NCI-H1436 (cell line): ENCODE data around the gene SLITRK3.

Experiments used
- DNase-seq: peaks from one replicate; lab custom pipeline; 2025; lab: John Stamatoyannopoulos, UW

The SLITRK3 gene, protein sequence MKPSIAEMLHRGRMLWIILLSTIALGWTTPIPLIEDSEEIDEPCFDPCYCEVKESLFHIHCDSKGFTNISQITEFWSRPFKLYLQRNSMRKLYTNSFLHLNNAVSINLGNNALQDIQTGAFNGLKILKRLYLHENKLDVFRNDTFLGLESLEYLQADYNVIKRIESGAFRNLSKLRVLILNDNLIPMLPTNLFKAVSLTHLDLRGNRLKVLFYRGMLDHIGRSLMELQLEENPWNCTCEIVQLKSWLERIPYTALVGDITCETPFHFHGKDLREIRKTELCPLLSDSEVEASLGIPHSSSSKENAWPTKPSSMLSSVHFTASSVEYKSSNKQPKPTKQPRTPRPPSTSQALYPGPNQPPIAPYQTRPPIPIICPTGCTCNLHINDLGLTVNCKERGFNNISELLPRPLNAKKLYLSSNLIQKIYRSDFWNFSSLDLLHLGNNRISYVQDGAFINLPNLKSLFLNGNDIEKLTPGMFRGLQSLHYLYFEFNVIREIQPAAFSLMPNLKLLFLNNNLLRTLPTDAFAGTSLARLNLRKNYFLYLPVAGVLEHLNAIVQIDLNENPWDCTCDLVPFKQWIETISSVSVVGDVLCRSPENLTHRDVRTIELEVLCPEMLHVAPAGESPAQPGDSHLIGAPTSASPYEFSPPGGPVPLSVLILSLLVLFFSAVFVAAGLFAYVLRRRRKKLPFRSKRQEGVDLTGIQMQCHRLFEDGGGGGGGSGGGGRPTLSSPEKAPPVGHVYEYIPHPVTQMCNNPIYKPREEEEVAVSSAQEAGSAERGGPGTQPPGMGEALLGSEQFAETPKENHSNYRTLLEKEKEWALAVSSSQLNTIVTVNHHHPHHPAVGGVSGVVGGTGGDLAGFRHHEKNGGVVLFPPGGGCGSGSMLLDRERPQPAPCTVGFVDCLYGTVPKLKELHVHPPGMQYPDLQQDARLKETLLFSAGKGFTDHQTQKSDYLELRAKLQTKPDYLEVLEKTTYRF

DNA sequence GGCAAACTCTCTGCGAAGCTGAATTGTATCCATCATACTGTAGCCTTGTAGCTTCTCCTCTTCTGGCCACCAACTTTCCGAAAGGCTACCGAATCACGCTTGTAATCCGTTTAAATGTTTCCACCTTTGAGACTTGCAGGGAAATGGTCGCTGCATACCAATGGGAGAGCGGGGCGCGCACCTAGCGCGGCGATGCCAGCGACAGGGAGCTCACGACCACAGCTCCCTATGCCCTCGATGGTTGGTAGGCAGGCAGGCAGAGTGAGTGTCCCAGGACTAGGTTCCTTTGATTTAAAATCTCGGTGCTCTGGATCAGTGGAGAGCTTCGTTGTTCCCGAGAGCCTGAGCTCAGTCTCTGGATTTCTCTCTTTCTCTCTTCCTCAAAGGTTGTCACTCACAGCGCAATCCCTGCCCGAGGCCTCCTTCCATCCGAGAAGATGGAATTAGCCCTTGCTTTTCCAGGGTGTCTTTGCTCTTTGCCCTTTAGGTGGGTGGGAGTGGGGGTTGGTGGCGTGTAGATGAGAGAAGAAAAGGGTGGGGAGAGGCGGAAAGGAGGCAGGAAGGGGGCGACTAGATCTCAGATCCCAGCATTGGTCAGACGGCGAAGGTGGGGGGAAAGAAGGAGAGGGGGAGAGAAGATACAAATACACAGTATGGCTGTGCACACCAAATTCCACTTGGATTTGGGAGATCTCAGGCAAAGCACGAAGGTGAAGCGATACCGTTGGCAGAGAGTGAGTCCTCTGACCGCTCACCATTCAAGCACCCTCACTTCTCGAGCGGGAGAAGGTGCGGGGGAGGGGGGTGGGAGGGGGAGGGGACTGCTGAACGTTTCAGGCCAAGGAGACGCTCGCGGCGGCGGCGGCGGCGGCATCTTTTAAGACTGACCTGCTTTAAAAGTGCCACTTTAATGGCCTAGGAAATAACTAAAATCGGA is at the start of gene SLITRK3:
Gene SLITRK3, minus strand, starts transcription at position 745 of the 937 bp plus-strand sequence. CDS start 5,554 bp downstream, outside the sequence.
- DNase-seq = no peak

DNA sequence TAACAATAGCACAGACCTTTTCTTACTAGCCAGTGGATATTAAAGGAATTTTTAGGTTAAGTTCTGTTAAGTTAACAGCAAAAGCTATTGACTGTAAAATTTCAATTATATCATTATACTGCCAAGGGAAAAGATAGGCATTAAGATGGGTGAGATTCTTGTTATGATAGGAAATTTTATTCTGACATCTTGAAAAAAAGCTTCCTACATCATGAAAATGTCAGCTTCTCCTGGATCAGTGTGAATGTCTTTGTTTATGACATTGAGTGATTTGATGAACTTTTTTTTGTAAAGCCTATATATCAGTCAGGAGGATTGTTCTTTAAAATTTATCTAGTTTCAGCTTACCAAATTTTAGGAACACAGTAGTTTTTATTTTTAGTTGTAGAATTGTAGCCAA is 47.4 kb upstream of the SLITRK3 start:
- no peak for DNase-seq

- DNase-seq = no peak
Observed at GRCh38 chr3:165233501-165234195, 37.5 kb upstream of the SLITRK3 start.

GRCh38 chr3:165225604-165226003 is 29.4 kb upstream of the SLITRK3 start:
- no peak for DNase-seq

DNA sequence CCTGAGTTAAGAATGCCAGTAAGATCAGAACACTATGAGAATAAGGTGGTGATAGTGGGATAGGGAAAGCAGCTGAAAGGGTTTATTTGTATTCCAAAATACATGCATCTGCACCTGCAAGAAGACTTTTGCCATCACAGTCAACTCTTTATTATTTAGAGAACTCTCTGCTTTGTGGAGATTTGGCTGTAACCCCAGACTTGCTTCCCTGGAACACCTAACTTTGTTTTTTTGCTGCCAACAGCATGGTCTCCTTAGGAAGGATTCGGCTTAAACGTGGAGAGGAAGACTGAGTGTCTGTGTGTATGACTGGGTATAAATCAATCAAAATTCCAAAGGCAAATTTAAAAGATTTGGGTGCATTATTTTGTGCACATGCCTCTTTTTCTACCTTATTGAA is 21.6 kb upstream of the SLITRK3 start:
- no peak for DNase-seq

- DNase-seq = no peak
Observed at GRCh38 chr3:165212580-165212979, 16.4 kb upstream of the SLITRK3 start.

- no peak for DNase-seq
Observed at GRCh38 chr3:165211721-165212120, 15.5 kb upstream of the SLITRK3 start.

DNA sequence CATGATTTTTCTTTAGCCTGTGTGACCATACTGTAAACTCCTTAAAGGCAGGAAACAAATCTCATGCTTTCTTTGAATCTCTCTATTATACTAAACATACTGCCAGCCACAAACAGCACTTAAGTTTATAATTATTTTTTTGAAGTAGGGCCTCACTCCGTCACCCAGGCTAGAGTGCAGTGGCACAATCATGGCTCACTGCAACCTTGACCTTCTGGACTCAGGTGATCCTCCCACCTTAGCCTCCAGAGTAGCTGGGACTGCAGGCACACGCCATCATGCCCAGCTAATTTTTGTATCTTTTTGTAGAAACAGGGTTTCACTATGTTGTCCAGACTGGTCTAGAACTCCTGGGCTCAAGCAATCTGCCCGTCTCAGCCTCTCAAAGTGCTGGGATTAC is 14.5 kb upstream of the SLITRK3 start:
- DNase-seq = no peak

- DNase-seq = no peak
Observed at GRCh38 chr3:165210132-165210531, 13.9 kb upstream of the SLITRK3 start.

GRCh38 chr3:165206454-165207266 is 10.5 kb upstream of the SLITRK3 start:
- peak; percentile 75 for DNase-seq

DNA sequence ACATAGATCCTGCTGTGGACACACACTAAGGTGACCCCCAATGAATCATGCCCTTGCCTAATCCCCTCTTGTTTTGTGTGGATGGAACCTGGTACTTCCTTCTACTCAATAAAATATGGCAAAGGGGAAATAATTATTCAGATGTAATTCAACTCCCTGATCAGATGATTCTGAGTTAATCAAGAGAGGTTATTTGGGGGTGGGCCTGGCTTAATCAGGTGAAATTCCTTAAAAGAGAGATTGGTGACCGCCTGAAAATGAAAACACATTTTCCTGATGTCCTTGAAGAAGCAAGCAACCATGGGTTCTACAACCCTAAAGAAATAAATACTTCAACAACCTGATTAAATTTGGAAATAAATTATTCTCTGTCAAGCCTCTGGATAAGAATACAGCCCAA is 8.3 kb upstream of the SLITRK3 start:
- no peak for DNase-seq

- no peak for DNase-seq
Observed at GRCh38 chr3:165202995-165203394, 6.8 kb upstream of the SLITRK3 start.

- no peak for DNase-seq
Observed at GRCh38 chr3:165201964-165202363, 5.8 kb upstream of the SLITRK3 start.

DNA sequence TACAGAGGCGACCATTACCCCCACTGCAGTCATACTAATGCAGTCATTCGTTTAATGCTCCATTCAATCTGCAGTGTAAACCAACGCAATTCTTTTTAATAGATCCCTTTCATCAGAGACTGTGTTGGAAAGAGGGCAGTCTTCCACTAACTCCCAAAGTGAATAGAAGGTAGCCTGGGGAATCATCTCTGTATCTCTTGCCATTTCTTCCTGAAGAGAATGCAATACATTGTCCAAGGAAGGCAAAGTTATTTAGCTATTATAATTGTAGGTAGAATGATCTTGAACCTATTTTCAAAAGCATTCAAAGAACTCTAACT is 1.3 kb upstream of the SLITRK3 start:
- DNase-seq = no peak

DNA sequence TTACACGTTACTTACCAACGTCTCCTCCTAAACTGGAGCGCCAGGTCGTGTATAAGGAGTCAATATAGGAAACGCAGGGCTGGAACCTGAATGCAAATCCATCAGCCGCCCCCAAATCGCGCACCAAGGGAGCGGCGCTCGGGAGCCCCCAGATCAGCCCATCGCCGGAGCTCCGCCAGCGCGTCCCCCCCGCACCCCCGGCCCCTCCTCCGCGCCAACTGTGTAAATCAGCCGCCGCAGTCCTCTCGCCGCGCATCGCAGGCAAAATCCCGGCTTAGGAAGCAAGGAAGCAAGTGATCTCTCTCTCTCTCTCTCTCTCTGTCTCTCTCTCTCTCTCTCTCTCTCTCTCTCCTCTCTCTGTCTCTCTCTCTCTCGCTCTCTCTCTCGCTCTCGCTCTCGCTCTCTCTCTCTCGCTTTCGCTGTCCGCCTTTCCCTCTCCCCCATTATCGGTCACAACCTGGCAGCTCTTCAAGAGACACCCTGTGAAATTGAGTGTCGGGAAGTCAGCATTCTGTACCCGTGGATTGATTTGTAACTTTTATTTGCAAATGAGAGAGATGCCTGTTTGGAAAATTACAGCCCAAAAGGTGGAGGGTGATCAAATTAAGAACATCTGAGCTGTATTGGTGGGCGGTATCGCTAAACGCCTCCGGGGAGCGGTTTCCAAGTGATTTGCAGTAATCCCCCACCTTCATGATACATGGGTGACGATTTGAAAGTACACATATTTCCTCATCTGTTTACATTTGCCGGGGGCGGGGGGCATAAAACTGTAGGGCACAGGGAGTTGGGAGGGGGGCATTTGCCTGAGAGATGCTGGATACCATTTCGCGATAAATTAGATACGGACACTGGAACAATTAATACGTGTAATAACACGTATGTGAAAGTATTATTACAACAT is 645 bp upstream of the SLITRK3 start:
- DNase-seq = no peak

- no peak for DNase-seq
Observed at GRCh38 chr3:165195241-165195639, 944 bp downstream of the SLITRK3 start.

- no peak for DNase-seq
Observed at GRCh38 chr3:165194511-165195240, 1.5 kb downstream of the SLITRK3 start.

DNA sequence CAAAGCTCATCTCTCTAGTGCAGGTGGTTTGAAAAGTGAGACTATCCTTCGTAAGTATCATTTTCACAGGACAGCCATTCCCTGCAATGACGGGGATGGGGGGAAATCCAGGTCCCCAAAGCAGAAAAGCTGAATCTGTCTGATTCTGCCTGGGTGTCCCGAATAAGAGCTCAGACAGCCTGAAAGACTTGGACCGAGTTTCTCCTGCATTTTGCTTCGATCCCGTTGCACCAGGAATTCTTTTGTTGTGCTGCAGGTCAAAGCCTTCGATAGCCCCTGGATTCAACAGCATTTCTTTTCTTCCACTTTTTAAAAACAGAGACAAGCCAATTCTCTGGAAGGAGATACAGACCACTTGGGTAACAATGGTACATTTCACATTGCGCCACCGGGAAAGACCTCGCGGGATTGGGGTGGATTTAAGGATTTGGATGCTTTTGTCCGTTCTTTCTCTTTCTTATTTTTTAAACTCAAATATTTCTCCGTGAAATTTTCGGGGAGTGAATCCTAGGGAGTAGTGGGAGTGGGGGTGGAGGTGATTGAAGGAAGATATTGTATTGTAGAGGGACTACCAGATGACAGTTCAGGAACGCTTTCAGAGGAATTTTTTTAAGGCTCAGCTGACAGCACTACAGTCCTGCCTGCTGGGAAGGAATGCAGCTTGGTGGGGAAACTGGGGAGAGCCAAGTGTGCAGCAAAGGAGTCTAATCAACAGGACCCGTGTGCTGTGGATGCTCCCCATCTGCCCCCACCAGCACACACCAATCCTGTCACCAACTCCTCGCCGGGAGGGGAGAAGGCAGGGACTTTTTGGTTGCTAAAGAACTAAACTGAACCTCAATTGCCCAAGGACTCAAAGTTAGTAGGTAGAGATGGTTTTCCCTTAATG is 2.6 kb downstream of the SLITRK3 start:
- no peak for DNase-seq
